ENCODE results near the gene PSME1. TPM values are rescaled to one million over a fixed set of nuclear protein-coding genes. Genes with fewer than 3 reads are reported as not detected.

PSME1 gene
- total RNA-seq, 1 experiment from 2014 or later: 168 TPM

GRCh38 chr14:24151404-24152080 lies 15.5 kb downstream of the PSME1 start:
- Histone ChIP-seq H3K36me3 (peaks cover 76% of the 10 kb centered on the region), H3K4me3 (no peak overlapping the region), H3K9me3 (replicated peaks) (no peaks in the 10 kb centered on the region), H3K27ac (no peak overlapping the region), H3K27me3 (replicated peaks) (no peaks in the 10 kb centered on the region), H3K4me1 (replicated peaks) (peaks cover 9% of the 10 kb centered on the region)
- DNase-seq (ENCODE audit: low read depth in 1 of 2, low spot score in 2 of 2): no peak

DNA sequence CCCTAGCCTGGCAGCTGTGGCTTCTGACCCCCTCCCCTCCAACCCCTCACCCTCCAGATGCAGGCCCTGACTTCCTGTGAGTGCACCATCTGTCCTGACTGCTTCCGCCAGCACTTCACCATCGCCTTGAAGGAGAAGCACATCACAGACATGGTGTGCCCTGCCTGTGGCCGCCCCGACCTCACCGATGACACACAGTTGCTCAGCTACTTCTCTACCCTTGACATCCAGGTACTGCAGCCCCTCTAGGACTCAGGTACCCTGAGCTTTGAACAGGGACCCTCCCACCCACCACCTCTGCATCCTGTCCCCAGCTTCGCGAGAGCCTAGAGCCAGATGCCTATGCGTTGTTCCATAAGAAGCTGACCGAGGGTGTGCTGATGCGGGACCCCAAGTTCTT lies 19.1 kb downstream of the PSME1 start:
- H3K9me3 ChIP-seq (replicated peaks): no peaks in the 10 kb centered on the region
- no peak for DNase-seq (ENCODE audit: low read depth in 1 of 2, low spot score in 2 of 2)
- H3K27ac ChIP-seq: no peak overlapping the region
- H3K27me3 ChIP-seq (replicated peaks): no peaks in the 10 kb centered on the region
- H3K36me3 ChIP-seq: peaks cover 74% of the 10 kb centered on the region
- H3K4me1 ChIP-seq (replicated peaks): no peaks in the 10 kb centered on the region
- H3K4me3 ChIP-seq: no peak overlapping the region

- no peaks in the 10 kb centered on the region for H3K27me3 ChIP-seq (replicated peaks)
Measured at GRCh38 chr14:24156840-24157239, 20.8 kb downstream of the PSME1 start.

DNA sequence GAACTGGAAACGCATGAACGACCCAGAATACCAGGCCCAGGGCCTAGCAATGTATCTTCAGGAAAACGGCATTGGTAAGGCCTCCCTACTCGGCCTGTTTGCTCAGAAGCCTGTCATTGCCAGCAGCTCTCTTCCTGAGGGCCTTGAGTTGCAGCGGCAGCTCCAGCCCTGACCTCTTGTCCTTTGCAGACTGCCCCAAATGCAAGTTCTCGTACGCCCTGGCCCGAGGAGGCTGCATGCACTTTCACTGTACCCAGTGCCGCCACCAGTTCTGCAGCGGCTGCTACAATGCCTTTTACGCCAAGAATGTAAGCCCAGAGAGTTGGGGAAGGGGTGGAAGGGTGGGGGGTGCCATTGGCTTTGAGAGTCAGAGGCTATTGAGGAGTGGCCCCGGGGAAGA lies 21.3 kb downstream of the PSME1 start:
- H3K4me1 ChIP-seq (replicated peaks): peaks cover 18% of the 10 kb centered on the region
- no peak overlapping the region for H3K4me3 ChIP-seq
- H3K27ac ChIP-seq: no peak overlapping the region
- no peaks in the 10 kb centered on the region for H3K27me3 ChIP-seq (replicated peaks)
- no peaks in the 10 kb centered on the region for H3K9me3 ChIP-seq (replicated peaks)
- no peak for DNase-seq (ENCODE audit: low read depth in 1 of 2, low spot score in 2 of 2)
- H3K36me3 ChIP-seq: peaks cover 69% of the 10 kb centered on the region

More at GRCh38 chr14:24156840-24157239, 20.8 kb downstream of the PSME1 start:
- H3K4me3 ChIP-seq: no peak overlapping the region
- peaks cover 69% of the 10 kb centered on the region for H3K36me3 ChIP-seq
- H3K9me3 ChIP-seq (replicated peaks): no peaks in the 10 kb centered on the region
- H3K27ac ChIP-seq: no peak overlapping the region
- DNase-seq (ENCODE audit: low read depth in 1 of 2, low spot score in 2 of 2): no peak
- peaks cover 13% of the 10 kb centered on the region for H3K4me1 ChIP-seq (replicated peaks)

DNA sequence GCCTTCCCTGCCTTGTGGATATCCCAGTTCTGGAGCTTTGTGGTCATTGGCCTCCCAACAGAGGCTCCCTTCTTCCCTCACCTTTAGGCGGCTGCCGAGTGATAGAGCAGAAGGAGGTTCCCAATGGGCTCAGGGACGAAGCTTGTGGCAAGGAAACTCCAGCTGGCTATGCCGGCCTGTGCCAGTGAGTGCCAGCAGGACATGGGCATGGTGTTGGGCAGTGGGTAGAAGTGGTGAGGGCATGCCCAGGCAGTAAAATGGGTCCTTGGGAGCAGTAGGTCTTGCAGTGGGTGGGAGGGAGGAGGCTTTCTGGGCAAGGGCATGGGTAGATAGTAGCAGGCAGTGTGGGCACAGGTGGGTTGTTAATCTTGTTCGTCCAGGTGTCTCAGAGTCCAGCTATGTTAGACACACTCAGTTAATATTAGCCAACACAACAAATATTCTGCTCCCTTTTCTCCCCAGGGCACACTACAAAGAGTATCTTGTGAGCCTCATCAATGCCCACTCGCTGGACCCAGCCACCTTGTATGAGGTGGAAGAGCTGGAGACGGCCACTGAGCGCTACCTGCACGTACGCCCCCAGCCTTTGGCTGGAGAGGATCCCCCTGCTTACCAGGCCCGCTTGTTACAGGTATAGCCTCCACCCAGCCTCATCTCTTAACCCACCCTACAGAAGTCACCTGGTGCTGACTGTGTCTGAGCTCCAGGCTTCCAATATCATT lies 23.9 kb downstream of the PSME1 start:
- DNase-seq (ENCODE audit: low read depth in 1 of 2, low spot score in 2 of 2): no peak
- no peak overlapping the region for H3K4me3 ChIP-seq
- no peaks in the 10 kb centered on the region for H3K9me3 ChIP-seq (replicated peaks)
- H3K27me3 ChIP-seq (replicated peaks): no peaks in the 10 kb centered on the region
- peaks cover 82% of the 10 kb centered on the region for H3K36me3 ChIP-seq
- H3K27ac ChIP-seq: no peak overlapping the region
- H3K4me1 ChIP-seq (replicated peaks): peaks cover 18% of the 10 kb centered on the region

DNA sequence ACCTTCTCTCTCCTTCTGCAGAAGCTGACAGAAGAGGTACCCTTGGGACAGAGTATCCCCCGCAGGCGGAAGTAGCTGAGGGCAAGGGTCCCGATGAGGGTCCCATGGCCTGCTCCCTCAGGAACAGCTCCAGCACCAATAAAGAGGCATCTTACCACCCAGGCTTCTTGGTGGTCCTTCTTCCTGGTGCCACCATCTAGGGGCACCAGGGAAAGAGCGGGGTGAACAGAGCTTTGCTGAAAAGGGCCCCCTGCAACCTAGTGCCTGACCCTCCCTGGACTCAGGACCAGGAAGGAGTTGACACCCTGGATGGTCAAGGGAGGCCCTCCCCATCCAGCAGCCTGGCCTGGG lies 24.5 kb downstream of the PSME1 start:
- Histone ChIP-seq H3K27me3 (replicated peaks) (no peaks in the 10 kb centered on the region), H3K27ac (no peak overlapping the region), H3K9me3 (replicated peaks) (no peaks in the 10 kb centered on the region), H3K4me3 (no peak overlapping the region; the same call in 1 of the 2 replicates), H3K4me1 (replicated peaks) (peaks cover 18% of the 10 kb centered on the region), H3K36me3 (peaks cover 82% of the 10 kb centered on the region)
- DNase-seq (ENCODE audit: low read depth in 1 of 2, low spot score in 2 of 2): no peak

DNA sequence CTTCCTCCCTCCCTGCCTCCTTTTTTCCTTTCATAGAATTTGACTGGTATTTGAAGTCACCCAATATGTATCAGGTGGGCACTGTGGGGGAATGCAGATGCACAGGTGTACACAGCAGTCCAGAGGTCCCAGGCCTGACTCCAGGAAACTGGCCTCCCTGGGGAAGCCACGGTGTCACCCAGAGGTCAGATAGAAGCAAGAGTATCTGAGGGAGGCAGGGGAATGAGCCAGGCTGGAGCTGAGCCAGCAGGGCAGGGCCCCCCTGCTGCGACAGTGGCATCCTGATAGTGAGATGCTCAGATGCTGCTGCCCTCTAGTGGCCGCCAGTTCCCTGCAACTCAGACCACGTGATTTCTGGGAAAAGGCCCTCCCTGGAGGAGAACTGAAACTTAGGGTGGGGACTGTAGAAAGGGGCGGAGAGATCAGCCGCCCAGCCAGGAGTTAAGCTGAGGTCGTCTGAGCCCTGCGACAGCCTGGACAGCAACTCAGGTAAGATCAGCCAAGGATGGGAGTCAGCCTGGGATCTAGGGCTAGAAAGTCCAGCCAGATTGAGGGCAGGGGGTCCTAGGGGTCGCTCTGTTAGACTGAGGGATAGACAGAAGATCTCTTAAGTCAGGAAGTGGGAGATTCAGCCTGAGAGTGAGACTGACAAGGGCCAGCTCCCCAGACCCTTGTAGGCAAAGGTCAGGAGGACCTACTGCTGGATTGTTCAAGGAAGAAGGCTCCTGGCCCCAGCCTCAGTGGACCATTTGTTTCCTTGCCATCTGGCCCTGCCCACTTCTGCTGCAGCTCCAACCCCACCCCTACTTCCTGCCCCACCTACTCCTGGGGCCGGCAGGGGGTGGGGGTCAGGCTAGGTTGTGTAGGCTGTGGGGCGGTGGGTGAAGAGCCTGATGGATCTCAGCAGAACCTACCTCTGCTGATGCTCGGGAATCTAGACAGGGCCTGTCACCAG lies 25.1 kb downstream of the PSME1 start, which contains the start of gene IRF9:
Gene IRF9 (plus strand): TSS at position 416 of the 955 bp plus-strand sequence. CDS start 880 bp downstream, outside the sequence.
- peak within 1 kb of the TSS; percentile 53 for H3K27ac ChIP-seq
- no peaks in the 10 kb centered on the region for H3K27me3 ChIP-seq (replicated peaks)
- DNase-seq (ENCODE audit: low read depth in 1 of 2, low spot score in 2 of 2): peak; percentile 94 to 95
- H3K9me3 ChIP-seq (replicated peaks): no peaks in the 10 kb centered on the region
- peaks cover 82% of the 10 kb centered on the region for H3K36me3 ChIP-seq
- peaks cover 18% of the 10 kb centered on the region for H3K4me1 ChIP-seq (replicated peaks)
- peak within 1 kb of the TSS; percentile 43 for H3K4me3 ChIP-seq

GRCh38 chr14:24162093-24162492 lies 26.1 kb downstream of the PSME1 start:
- DNase-seq (ENCODE audit: low read depth in 1 of 2, low spot score in 2 of 2): no peak
- Histone ChIP-seq H3K27me3 (replicated peaks) (no peaks in the 10 kb centered on the region), H3K36me3 (peaks cover 80% of the 10 kb centered on the region), H3K4me3 (peak overlapping the region; percentile 43), H3K9me3 (replicated peaks) (no peaks in the 10 kb centered on the region), H3K4me1 (replicated peaks) (peaks cover 18% of the 10 kb centered on the region), H3K27ac (no peak overlapping the region)

DNA sequence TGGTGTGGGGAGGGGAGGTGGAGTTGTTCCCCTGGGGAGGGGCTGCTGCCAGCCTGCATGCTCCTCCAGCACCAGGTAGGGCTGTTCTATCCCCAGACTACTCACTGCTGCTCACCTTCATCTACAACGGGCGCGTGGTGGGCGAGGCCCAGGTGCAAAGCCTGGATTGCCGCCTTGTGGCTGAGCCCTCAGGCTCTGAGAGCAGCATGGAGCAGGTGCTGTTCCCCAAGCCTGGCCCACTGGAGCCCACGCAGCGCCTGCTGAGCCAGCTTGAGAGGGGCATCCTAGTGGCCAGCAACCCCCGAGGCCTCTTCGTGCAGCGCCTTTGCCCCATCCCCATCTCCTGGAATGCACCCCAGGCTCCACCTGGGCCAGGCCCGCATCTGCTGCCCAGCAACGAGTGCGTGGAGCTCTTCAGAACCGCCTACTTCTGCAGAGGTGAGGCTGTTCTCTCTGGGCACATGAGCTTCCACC lies 28.6 kb downstream of the PSME1 start:
- Histone ChIP-seq H3K4me3 (no peak overlapping the region), H3K27me3 (replicated peaks) (no peaks in the 10 kb centered on the region), H3K4me1 (replicated peaks) (peaks cover 18% of the 10 kb centered on the region), H3K9me3 (replicated peaks) (no peaks in the 10 kb centered on the region), H3K36me3 (peaks cover 67% of the 10 kb centered on the region), H3K27ac (no peak overlapping the region)
- DNase-seq (ENCODE audit: low read depth in 1 of 2, low spot score in 2 of 2): no peak

DNA sequence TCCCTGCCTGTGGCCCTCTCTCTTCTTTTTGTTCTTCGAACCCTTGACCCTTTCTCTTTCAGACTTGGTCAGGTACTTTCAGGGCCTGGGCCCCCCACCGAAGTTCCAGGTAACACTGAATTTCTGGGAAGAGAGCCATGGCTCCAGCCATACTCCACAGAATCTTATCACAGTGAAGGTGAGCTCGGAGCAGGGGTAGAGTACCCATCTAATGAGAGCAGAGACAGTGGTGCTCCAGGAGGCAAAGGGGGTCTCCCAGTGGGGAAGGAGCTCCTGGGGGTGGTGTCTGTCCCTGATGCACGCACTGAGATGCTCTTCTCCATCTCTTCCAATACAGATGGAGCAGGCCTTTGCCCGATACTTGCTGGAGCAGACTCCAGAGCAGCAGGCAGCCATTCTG lies 29.8 kb downstream of the PSME1 start:
- H3K36me3 ChIP-seq: peaks cover 55% of the 10 kb centered on the region
- no peak for DNase-seq (ENCODE audit: low read depth in 1 of 2, low spot score in 2 of 2)

DNA sequence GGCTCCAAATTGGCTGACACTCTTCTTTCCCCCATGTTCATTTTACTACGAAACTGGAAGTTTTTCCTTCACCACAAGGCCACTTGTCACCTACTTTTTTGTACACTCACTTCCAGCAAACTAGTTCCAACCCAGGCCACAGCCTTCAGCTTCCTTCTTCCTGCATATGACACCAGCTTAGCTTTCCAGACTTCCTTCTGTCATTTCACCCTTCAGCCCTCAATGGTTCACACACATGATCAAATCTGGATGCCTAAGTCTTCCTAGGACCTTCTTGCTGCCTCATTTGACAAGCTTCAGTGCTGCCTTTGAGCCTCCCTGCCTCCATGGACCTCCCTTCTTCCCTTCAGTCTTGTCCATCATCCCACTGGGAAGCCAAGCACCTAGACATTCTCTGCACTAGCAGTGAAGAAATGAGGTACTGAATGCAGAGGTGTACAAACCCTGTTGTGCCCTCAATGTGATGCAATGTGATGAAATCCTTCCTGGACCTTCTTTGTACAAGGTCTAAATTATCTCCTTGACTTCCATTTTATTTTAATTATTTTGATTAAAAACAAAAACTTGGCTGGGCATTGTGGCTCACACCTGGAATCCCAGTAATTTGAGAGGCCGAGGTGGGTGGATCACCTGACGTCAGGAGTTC lies 31.6 kb downstream of the PSME1 start:
- H3K4me1 ChIP-seq (replicated peaks): no peaks in the 10 kb centered on the region
- no peak overlapping the region for H3K27ac ChIP-seq
- no peaks in the 10 kb centered on the region for H3K9me3 ChIP-seq (replicated peaks)
- H3K36me3 ChIP-seq: peaks cover 43% of the 10 kb centered on the region
- H3K4me3 ChIP-seq: no peak overlapping the region
- H3K27me3 ChIP-seq (replicated peaks): no peaks in the 10 kb centered on the region
- no peak for DNase-seq (ENCODE audit: low read depth in 1 of 2, low spot score in 2 of 2)

More for the DNA sequence above, 29.8 kb downstream of the PSME1 start:
- H3K27me3 ChIP-seq (replicated peaks): no peaks in the 10 kb centered on the region
- H3K4me1 ChIP-seq (replicated peaks): peaks cover 14% of the 10 kb centered on the region
- H3K9me3 ChIP-seq (replicated peaks): no peaks in the 10 kb centered on the region
- no peak overlapping the region for H3K27ac ChIP-seq
- H3K4me3 ChIP-seq: no peak overlapping the region

GRCh38 chr14:24171422-24172260 lies 35.6 kb downstream of the PSME1 start, which contains the start of gene REC8:
TSS of gene REC8 (plus strand) at chr14:24172080. CDS start at chr14:24172553, 473 bp downstream.
- Histone ChIP-seq H3K9me3 (replicated peaks) (no peaks in the 10 kb centered on the region), H3K4me1 (replicated peaks) (no peaks in the 10 kb centered on the region), H3K4me3 (no peak within 1 kb of the TSS), H3K36me3 (peaks cover 10% of the 10 kb centered on the region), H3K27ac (no peak within 1 kb of the TSS), H3K27me3 (replicated peaks) (no peaks in the 10 kb centered on the region)
- no peak for DNase-seq (ENCODE audit: low read depth in 1 of 2, low spot score in 2 of 2)
